WTC11 (cell line): Measurements from ENCODE around the gene MN1. TPM values are rescaled to one million over a fixed set of nuclear protein-coding genes. Genes with fewer than 3 reads are reported as not detected.

Source experiments
- ATAC-seq: fragments of 200-7000 bp; cut with Tn5 transposase; 2 replicates; pipeline ENCODE4 v1.10.0; 2021; ENCODE audit warnings: mild to moderate bottlenecking, moderate library complexity
- CTCF ChIA-PET: fragments of 300-600 bp; sonication (Branson Sonifier 250); formaldehyde crosslinking; loops from one replicate; lab custom pipeline; 2021; ENCODE audit warnings: antibody characterized with exemption; lab: Charles Lee
- POLR2A ChIA-PET: fragments of 350-600 bp; sonication (Branson Sonifier 250); formaldehyde crosslinking; loops from one replicate; lab custom pipeline; 2021; ENCODE audit warnings: antibody characterized with exemption; lab: Charles Lee
- DNase-seq: peaks from one replicate; pipeline ENCODE4 v3.0.0; 2021; ENCODE audit warnings: low spot score
- H3K27ac Mint-ChIP-seq: 2 replicates; pipeline ENCODE4 v1.8.0; 2021; ENCODE audit warnings: mixed read lengths
- H3K27me3 Mint-ChIP-seq: 2 replicates; pipeline ENCODE4 v1.8.0; 2021; ENCODE audit warnings: low read depth, mild to moderate bottlenecking, moderate library complexity, mixed read lengths
- H3K36me3 Mint-ChIP-seq: 2 replicates; pipeline ENCODE4 v1.8.0; 2021; ENCODE audit warnings: mixed read lengths
- H3K4me1 Mint-ChIP-seq: 2 replicates; pipeline ENCODE4 v1.8.0; 2022; ENCODE audit warnings: mixed read lengths
- H3K4me3 Mint-ChIP-seq: 2 replicates; pipeline ENCODE4 v1.8.0; 2021; ENCODE audit warnings: mild to moderate bottlenecking, moderate library complexity, mixed read lengths
- H3K9me3 Mint-ChIP-seq: 2 replicates; pipeline ENCODE4 v1.8.0; 2021; ENCODE audit warnings: mixed read lengths
- CREM ChIP-seq: sonication (generic); formaldehyde crosslinking; IDR thresholded peaks from 2 replicates; pipeline ENCODE4 v1.8.1; 2022; ENCODE audit warnings: mild to moderate bottlenecking, missing genetic modification reagents, moderate library complexity
- CTCF ChIP-seq: fragments of 200-600 bp; IDR thresholded peaks from 2 replicates; pipeline ENCODE4 v1.8.0; 2022; ENCODE audit warnings: antibody characterized with exemption
- E2F1 ChIP-seq: sonication (generic); formaldehyde crosslinking; IDR thresholded peaks from 2 replicates; pipeline ENCODE4 v1.8.0; 2022; ENCODE audit warnings: mild to moderate bottlenecking, missing genetic modification reagents
- ELF4 ChIP-seq: sonication (generic); formaldehyde crosslinking; IDR thresholded peaks from 2 replicates; pipeline ENCODE4 v1.8.1; 2022; ENCODE audit warnings: low read depth, mild to moderate bottlenecking, moderate library complexity, missing genetic modification reagents
- ESRRA ChIP-seq: sonication (generic); formaldehyde crosslinking; IDR thresholded peaks from 2 replicates; pipeline ENCODE4 v1.8.1; 2022; ENCODE audit warnings: mild to moderate bottlenecking, missing genetic modification reagents, borderline replicate concordance
- FOXP1 ChIP-seq: sonication (generic); formaldehyde crosslinking; IDR thresholded peaks from 2 replicates; pipeline ENCODE4 v1.8.0; 2022; ENCODE audit warnings: missing genetic modification reagents, mild to moderate bottlenecking, moderate library complexity, borderline replicate concordance
- NFATC4 ChIP-seq: fragments of 250-450 bp; sonication (Bioruptor Pico); IDR thresholded peaks from 2 replicates; pipeline ENCODE4 v1.9.0; 2021; ENCODE audit warnings: mild to moderate bottlenecking
- NFYB ChIP-seq: sonication (generic); formaldehyde crosslinking; conservative IDR thresholded peaks from 2 replicates; pipeline ENCODE4 v1.8.0; 2022; ENCODE audit warnings: low read depth, missing genetic modification reagents
- NR1H2 ChIP-seq: sonication (generic); formaldehyde crosslinking; IDR thresholded peaks from 2 replicates; pipeline ENCODE4 v1.9.0; 2021; ENCODE audit warnings: mild to moderate bottlenecking, moderate library complexity, missing genetic modification reagents
- NR3C1 ChIP-seq: sonication (generic); formaldehyde crosslinking; conservative IDR thresholded peaks from 2 replicates; pipeline ENCODE4 v1.8.1; 2023; ENCODE audit warnings: low read depth, mild to moderate bottlenecking, missing genetic modification reagents
- TCF7 ChIP-seq: sonication (generic); formaldehyde crosslinking; IDR thresholded peaks from 2 replicates; pipeline ENCODE4 v1.8.0; 2022; ENCODE audit warnings: mild to moderate bottlenecking, low read depth, missing genetic modification reagents, moderate library complexity
- TEAD4 ChIP-seq: sonication (generic); formaldehyde crosslinking; IDR thresholded peaks from 2 replicates; pipeline ENCODE4 v1.8.0; 2022; ENCODE audit warnings: mild to moderate bottlenecking, missing genetic modification reagents
- ZNF219 ChIP-seq: sonication (generic); formaldehyde crosslinking; IDR thresholded peaks from 2 replicates; pipeline ENCODE4 v1.8.0; 2023; ENCODE audit warnings: missing genetic modification reagents, mild to moderate bottlenecking, borderline replicate concordance
- ZNF416 ChIP-seq: fragments of 250-450 bp; sonication (Bioruptor Pico); IDR thresholded peaks from 2 replicates; pipeline ENCODE4 v1.9.0; 2021; ENCODE audit warnings: mild to moderate bottlenecking, inconsistent platforms
- ZNF425 ChIP-seq: fragments of 250-450 bp; sonication (Bioruptor Pico); conservative IDR thresholded peaks from 2 replicates; pipeline ENCODE4 v1.9.0; 2021; ENCODE audit warnings: mild to moderate bottlenecking
- ZNF512 ChIP-seq: sonication (generic); formaldehyde crosslinking; IDR thresholded peaks from 2 replicates; pipeline ENCODE4 v1.8.1; 2022; ENCODE audit warnings: missing genetic modification reagents, borderline replicate concordance
- total RNA-seq: library from RNA; stranded (reverse); gene quantifications from 3 replicates; pipeline ENCODE4 v1.2.3, GENCODE V29; 2021
- TF ChIP-seq, protein P1 (sequence below): sonication (generic); formaldehyde crosslinking; IDR thresholded peaks from 2 replicates; pipeline ENCODE4 v1.8.1; 2023; ENCODE audit warnings: mild to moderate bottlenecking, missing genetic modification reagents, borderline replicate concordance

MN1 gene
- total RNA-seq, 1 experiment from 2014 or later: 21.3 TPM

- H3K36me3 Mint-ChIP-seq: peaks cover 15% of the 10 kb centered on the region
- H3K4me1 Mint-ChIP-seq: peaks cover 21% of the 10 kb centered on the region
- DNase-seq (no peak), ATAC-seq (no peak)
- H3K27me3 Mint-ChIP-seq: 0 out of 2 replicates have a peak, but pooled peaks cover 3% of the 10 kb centered on the region
- no peak overlapping the region for H3K27ac Mint-ChIP-seq
- H3K9me3 Mint-ChIP-seq: peaks cover 16% of the 10 kb centered on the region
- H3K4me3 Mint-ChIP-seq: no peak overlapping the region
- no peak for TF ChIP-seq ZNF416 (CRISPR knock-in tag)
- no peak for TF ChIP-seq ZNF219 (CRISPR knock-in tag)
- TF ChIP-seq NFATC4: no peak
- no peak for TF ChIP-seq FOXP1 (CRISPR knock-in tag)
- TF ChIP-seq ZNF425 (CRISPR knock-in tag): no peak
- no peak for TF ChIP-seq ESRRA
- TF ChIP-seq NR3C1 (CRISPR knock-in tag): no peak
- TF ChIP-seq NR1H2 (CRISPR knock-in tag): no peak
- no peak for TF ChIP-seq CREM (CRISPR knock-in tag)
- TF ChIP-seq ELF4 (CRISPR knock-in tag): no peak
- no peak for TF ChIP-seq CTCF
- no peak for TF ChIP-seq TCF7 (CRISPR knock-in tag)
- no peak for TF ChIP-seq TEAD4
- no peak for TF ChIP-seq E2F1
- no peak for TF ChIP-seq NFYB (CRISPR knock-in tag)
- TF ChIP-seq, protein P1, sequence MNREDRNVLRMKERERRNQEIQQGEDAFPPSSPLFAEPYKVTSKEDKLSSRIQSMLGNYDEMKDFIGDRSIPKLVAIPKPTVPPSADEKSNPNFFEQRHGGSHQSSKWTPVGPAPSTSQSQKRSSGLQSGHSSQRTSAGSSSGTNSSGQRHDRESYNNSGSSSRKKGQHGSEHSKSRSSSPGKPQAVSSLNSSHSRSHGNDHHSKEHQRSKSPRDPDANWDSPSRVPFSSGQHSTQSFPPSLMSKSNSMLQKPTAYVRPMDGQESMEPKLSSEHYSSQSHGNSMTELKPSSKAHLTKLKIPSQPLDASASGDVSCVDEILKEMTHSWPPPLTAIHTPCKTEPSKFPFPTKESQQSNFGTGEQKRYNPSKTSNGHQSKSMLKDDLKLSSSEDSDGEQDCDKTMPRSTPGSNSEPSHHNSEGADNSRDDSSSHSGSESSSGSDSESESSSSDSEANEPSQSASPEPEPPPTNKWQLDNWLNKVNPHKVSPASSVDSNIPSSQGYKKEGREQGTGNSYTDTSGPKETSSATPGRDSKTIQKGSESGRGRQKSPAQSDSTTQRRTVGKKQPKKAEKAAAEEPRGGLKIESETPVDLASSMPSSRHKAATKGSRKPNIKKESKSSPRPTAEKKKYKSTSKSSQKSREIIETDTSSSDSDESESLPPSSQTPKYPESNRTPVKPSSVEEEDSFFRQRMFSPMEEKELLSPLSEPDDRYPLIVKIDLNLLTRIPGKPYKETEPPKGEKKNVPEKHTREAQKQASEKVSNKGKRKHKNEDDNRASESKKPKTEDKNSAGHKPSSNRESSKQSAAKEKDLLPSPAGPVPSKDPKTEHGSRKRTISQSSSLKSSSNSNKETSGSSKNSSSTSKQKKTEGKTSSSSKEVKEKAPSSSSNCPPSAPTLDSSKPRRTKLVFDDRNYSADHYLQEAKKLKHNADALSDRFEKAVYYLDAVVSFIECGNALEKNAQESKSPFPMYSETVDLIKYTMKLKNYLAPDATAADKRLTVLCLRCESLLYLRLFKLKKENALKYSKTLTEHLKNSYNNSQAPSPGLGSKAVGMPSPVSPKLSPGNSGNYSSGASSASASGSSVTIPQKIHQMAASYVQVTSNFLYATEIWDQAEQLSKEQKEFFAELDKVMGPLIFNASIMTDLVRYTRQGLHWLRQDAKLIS (CRISPR knock-in tag): no peak
- no peak for TF ChIP-seq ZNF512 (CRISPR knock-in tag)
- ChIA-PET POLR2A (no interaction called here), CTCF (no interaction called here)
Observed at GRCh38 chr22:27833803-27834202, 32.2 kb upstream of the MN1 start.
